HG03558 (cell line): ENCODE measurements around the gene VAC14.
"Not testable (repeated sequence)": the region's sequence is repeated elsewhere in the genome, so short reads cannot be mapped to it uniquely, and the experiment has no call there.

Source experiments
- ATAC-seq: cut with Tn5 transposase; IDR thresholded peaks from one replicate; pipeline ENCODE4 v1.9.1; 2021; ENCODE audit warnings: moderate number of reproducible peaks; ENCODE audit not compliant: unreplicated experiment; ENCODE audit errors: extremely low read depth

The VAC14 gene

GRCh38 chr16:70653809-70654771, 146.9 kb downstream of the VAC14 start:
- no peak for ATAC-seq

GRCh38 chr16:70653406-70653805, 147.6 kb downstream of the VAC14 start:
- ATAC-seq = no peak

- no peak for ATAC-seq
Observed at GRCh38 chr16:70652322-70652721, 148.6 kb downstream of the VAC14 start.

GRCh38 chr16:70651524-70651923, 149.4 kb downstream of the VAC14 start:
- no peak for ATAC-seq

- no peak for ATAC-seq
Observed at GRCh38 chr16:70650216-70650615, 150.7 kb downstream of the VAC14 start.

- ATAC-seq = no peak
Observed at GRCh38 chr16:70649300-70649699, 151.7 kb downstream of the VAC14 start.

- ATAC-seq = no peak
Observed at GRCh38 chr16:70648606-70649005, 152.4 kb downstream of the VAC14 start.

GRCh38 chr16:70647441-70648359, 153.3 kb downstream of the VAC14 start:
- no peak for ATAC-seq

GRCh38 chr16:70646260-70647241, 154.4 kb downstream of the VAC14 start, which contains the start of gene IL34:
Gene IL34 (plus strand): TSS chr16:70646559. CDS start chr16:70646948, 389 bp downstream.
- no peak for ATAC-seq

- ATAC-seq = no peak
Observed at GRCh38 chr16:70644763-70645597, 156.0 kb downstream of the VAC14 start.

GRCh38 chr16:70643264-70643663, 157.7 kb downstream of the VAC14 start:
- ATAC-seq = not testable (repeated sequence)

GRCh38 chr16:70642633-70643032, 158.3 kb downstream of the VAC14 start:
- no peak for ATAC-seq

- ATAC-seq = no peak
Observed at GRCh38 chr16:70638814-70639792, 161.9 kb downstream of the VAC14 start.
